Stomach (tissue), 4 donors: Measurements from ENCODE around the gene UBE2R2.

Source experiments
- EP300 ChIP-seq: sonication (generic); formaldehyde crosslinking; IDR thresholded peaks from one replicate; pipeline ENCODE4 v1.6.1; 2017; ENCODE audit warnings: antibody characterized with exemption
- POLR2A ChIP-seq, 4 donors: fragments of 450-650 bp; IDR thresholded peaks; one replicate each; pipeline ENCODE4 v1.6.1; 2016; ENCODE audit warnings: antibody characterized with exemption in 4 of 4, control low read depth in 2 of 4, mild to moderate bottlenecking in 1 of 4, moderate library complexity in 1 of 4
- POLR2AphosphoS5 ChIP-seq, 3 donors: sonication (generic); formaldehyde crosslinking; IDR thresholded peaks; one replicate each; pipeline ENCODE4 v1.6.1; 2016; ENCODE audit warnings: antibody characterized with exemption in 3 of 3
- TF ChIP-seq, protein P1 (sequence below), 7 experiments: fragments of 450-650 bp in 4 of 7; fragments of 200-600 bp in 3 of 7; sonication (generic) in 3 of 7; IDR thresholded peaks; one replicate each; pipeline ENCODE4 v1.5.1; 2016 to 2019; ENCODE audit warnings: antibody characterized with exemption in 7 of 7, control low read depth in 2 of 7, mild to moderate bottlenecking in 1 of 7

DNA sequence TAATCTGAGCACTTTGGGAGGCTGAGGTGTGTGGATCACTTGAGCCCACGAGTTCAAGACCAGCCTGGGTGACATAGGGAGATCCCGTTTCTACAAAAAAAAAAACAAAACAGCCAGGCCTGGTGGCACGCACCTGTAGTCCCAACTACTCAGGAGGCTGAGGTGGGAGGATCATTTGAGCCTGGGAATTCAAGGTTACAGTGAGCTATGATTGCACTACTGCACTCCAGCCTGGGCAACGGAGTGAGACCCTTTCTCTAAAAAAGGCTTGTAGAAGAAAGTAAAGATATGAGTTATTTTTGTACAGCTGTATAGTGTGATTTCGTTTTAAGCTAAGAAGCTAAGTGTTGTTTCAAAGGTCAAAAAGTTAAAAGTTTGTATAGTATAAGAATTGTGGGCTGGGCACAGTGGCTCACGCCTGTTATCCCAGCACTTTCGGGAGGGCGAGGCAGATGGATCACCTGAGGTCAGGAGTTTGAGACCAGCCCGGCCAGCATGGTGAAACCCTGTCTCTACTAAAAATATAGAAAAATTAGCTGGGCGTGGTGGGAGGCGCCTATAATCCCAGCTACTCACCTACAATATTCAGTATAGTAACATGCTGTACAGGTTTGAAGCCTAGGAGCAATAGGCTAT lies 18.8 kb downstream of the UBE2R2 start:
- TF ChIP-seq, protein P1, sequence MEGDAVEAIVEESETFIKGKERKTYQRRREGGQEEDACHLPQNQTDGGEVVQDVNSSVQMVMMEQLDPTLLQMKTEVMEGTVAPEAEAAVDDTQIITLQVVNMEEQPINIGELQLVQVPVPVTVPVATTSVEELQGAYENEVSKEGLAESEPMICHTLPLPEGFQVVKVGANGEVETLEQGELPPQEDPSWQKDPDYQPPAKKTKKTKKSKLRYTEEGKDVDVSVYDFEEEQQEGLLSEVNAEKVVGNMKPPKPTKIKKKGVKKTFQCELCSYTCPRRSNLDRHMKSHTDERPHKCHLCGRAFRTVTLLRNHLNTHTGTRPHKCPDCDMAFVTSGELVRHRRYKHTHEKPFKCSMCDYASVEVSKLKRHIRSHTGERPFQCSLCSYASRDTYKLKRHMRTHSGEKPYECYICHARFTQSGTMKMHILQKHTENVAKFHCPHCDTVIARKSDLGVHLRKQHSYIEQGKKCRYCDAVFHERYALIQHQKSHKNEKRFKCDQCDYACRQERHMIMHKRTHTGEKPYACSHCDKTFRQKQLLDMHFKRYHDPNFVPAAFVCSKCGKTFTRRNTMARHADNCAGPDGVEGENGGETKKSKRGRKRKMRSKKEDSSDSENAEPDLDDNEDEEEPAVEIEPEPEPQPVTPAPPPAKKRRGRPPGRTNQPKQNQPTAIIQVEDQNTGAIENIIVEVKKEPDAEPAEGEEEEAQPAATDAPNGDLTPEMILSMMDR (IDR thresholded peaks at IDR 0.05): no peak
- TF ChIP-seq POLR2A (IDR thresholded peaks at IDR 0.05) (no peak), POLR2AphosphoS5 (IDR thresholded peaks at IDR 0.05) (no peak), EP300 (no peak)
